Measurements from ENCODE around the gene PEX7.
"Not testable (repeated sequence)": the region's sequence is repeated elsewhere in the genome, so short reads cannot be mapped to it uniquely, and the experiment has no call there.

The PEX7 gene

GRCh38 chr6:136958168-136958567 is 135.8 kb downstream of the PEX7 start:
- H3K36me3 ChIP-seq (ENCODE audit: control insufficient read depth, low read length) = no peaks in the 10 kb centered on the region
- no peaks in the 10 kb centered on the region for H3F3A ChIP-seq (ENCODE audit: control insufficient read depth, insufficient read depth)
- H3K4me3 ChIP-seq (ENCODE audit: low read length) = no peak overlapping the region
- TF ChIP-seq EZH2phosphoT487 (IDR thresholded peaks at IDR 0.05; ENCODE audit: borderline replicate concordance, low read length) = no peak
- TF ChIP-seq, protein P1, sequence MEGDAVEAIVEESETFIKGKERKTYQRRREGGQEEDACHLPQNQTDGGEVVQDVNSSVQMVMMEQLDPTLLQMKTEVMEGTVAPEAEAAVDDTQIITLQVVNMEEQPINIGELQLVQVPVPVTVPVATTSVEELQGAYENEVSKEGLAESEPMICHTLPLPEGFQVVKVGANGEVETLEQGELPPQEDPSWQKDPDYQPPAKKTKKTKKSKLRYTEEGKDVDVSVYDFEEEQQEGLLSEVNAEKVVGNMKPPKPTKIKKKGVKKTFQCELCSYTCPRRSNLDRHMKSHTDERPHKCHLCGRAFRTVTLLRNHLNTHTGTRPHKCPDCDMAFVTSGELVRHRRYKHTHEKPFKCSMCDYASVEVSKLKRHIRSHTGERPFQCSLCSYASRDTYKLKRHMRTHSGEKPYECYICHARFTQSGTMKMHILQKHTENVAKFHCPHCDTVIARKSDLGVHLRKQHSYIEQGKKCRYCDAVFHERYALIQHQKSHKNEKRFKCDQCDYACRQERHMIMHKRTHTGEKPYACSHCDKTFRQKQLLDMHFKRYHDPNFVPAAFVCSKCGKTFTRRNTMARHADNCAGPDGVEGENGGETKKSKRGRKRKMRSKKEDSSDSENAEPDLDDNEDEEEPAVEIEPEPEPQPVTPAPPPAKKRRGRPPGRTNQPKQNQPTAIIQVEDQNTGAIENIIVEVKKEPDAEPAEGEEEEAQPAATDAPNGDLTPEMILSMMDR (IDR thresholded peaks at IDR 0.05; ENCODE audit: low read depth, low read length, poor library complexity, severe bottlenecking) = no peak
- H3K27ac ChIP-seq (ENCODE audit: low read depth, low read length) = no peak overlapping the region
- H4K20me1 ChIP-seq (ENCODE audit: control insufficient read depth, insufficient read depth, low read depth, low read length) = no peaks in the 10 kb centered on the region
- no peak overlapping the region for H3K4me2 ChIP-seq (ENCODE audit: low read length)
- H3K79me2 ChIP-seq (ENCODE audit: control insufficient read depth, low read length) = no peaks in the 10 kb centered on the region
- no peaks in the 10 kb centered on the region for H3K27me3 ChIP-seq (ENCODE audit: control insufficient read depth, low read length)
- H3K9me2 ChIP-seq (replicated peaks; ENCODE audit: control insufficient read depth, low read length) = no peaks in the 10 kb centered on the region
- H3K9me3 ChIP-seq (ENCODE audit: control insufficient read depth, insufficient read depth, low read length) = no peaks in the 10 kb centered on the region
- peaks cover 23% of the 10 kb centered on the region for H3K4me1 ChIP-seq (ENCODE audit: control insufficient read depth, low read length)

DNA sequence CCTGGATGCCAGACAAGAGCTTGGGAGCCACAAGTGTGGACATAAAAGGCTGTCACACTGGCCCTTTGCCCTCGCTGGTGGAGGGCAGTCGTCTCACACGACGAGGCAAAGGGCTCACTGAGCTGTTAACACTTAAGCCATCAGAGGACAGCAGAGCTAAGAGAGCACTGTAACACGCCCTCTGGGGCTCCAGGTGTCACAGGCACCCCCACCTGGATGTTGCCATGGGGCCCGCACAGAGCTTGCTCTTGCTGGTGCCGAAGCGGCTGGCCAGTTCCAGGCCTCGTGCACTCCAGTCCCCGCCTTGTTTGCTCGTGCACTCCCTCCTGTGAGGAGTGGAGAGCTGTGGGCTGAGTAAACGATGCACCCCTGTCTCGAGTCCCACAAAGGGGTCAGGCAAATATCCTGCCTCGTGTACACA is 137.1 kb downstream of the PEX7 start:
- Histone ChIP-seq H3K79me2 (ENCODE audit: control insufficient read depth, low read length) (no peaks in the 10 kb centered on the region), H3K27me3 (ENCODE audit: control insufficient read depth, low read length) (no peaks in the 10 kb centered on the region), H3K4me1 (ENCODE audit: control insufficient read depth, low read length) (peaks cover 23% of the 10 kb centered on the region), H3K4me2 (ENCODE audit: low read length) (no peak overlapping the region), H3K36me3 (ENCODE audit: control insufficient read depth, low read length) (no peaks in the 10 kb centered on the region), H3K4me3 (ENCODE audit: low read length) (no peak overlapping the region), H4K20me1 (ENCODE audit: control insufficient read depth, insufficient read depth, low read depth, low read length) (no peaks in the 10 kb centered on the region), H3K9me3 (ENCODE audit: control insufficient read depth, insufficient read depth, low read length) (no peaks in the 10 kb centered on the region), H3F3A (ENCODE audit: control insufficient read depth, insufficient read depth) (no peaks in the 10 kb centered on the region), H3K27ac (ENCODE audit: low read depth, low read length) (no peak overlapping the region), H3K9me2 (replicated peaks; ENCODE audit: control insufficient read depth, low read length) (no peaks in the 10 kb centered on the region)
- TF ChIP-seq EZH2phosphoT487 (IDR thresholded peaks at IDR 0.05; ENCODE audit: borderline replicate concordance, low read length) = no peak

DNA sequence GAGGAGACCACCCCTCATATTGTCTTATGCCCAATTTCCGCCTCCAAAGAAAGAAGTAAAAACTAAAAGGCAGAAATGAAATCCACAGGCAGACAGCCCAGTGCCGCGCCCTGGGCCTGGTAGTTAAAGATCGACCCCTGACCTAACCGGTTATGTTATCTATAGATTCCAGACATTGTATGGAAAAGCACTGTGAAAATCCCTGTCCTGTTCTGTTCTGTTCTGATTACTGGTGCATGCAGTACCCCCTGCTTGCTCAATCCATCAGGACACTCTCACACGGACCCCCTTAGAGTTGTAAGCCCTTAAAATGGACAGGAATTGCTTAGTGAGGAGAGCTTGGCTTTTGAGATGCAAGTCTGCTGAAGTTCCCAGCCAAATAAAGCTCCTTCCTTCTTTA is 137.5 kb downstream of the PEX7 start:
- not testable (repeated sequence) for H3K9me2 ChIP-seq (replicated peaks; ENCODE audit: control insufficient read depth, low read length); H3K79me2 ChIP-seq (ENCODE audit: control insufficient read depth, low read length); H3K4me3 ChIP-seq (ENCODE audit: low read length); H3K36me3 ChIP-seq (ENCODE audit: control insufficient read depth, low read length); H3K9me3 ChIP-seq (ENCODE audit: control insufficient read depth, insufficient read depth, low read length); H3F3A ChIP-seq (ENCODE audit: control insufficient read depth, insufficient read depth); H3K4me2 ChIP-seq (ENCODE audit: low read length); H4K20me1 ChIP-seq (ENCODE audit: control insufficient read depth, insufficient read depth, low read depth, low read length); H3K27me3 ChIP-seq (ENCODE audit: control insufficient read depth, low read length); H3K27ac ChIP-seq (ENCODE audit: low read depth, low read length)
- H3K4me1 ChIP-seq (ENCODE audit: control insufficient read depth, low read length) = peaks cover 23% of the 10 kb centered on the region

GRCh38 chr6:136960781-136961180 is 138.4 kb downstream of the PEX7 start:
- TF ChIP-seq, protein P1 (IDR thresholded peaks at IDR 0.05; ENCODE audit: low read depth, low read length, poor library complexity, severe bottlenecking) = no peak
- TF ChIP-seq EZH2phosphoT487 (IDR thresholded peaks at IDR 0.05; ENCODE audit: borderline replicate concordance, low read length) = no peak

More at GRCh38 chr6:136960781-136961180, 138.4 kb downstream of the PEX7 start:
- Histone ChIP-seq H4K20me1 (ENCODE audit: control insufficient read depth, insufficient read depth, low read depth, low read length) (no peaks in the 10 kb centered on the region), H3K4me2 (ENCODE audit: low read length) (no peak overlapping the region), H3K9me2 (replicated peaks; ENCODE audit: control insufficient read depth, low read length) (no peaks in the 10 kb centered on the region), H3K9me3 (ENCODE audit: control insufficient read depth, insufficient read depth, low read length) (no peaks in the 10 kb centered on the region), H3K27ac (ENCODE audit: low read depth, low read length) (no peak overlapping the region), H3K36me3 (ENCODE audit: control insufficient read depth, low read length) (no peaks in the 10 kb centered on the region), H3K79me2 (ENCODE audit: control insufficient read depth, low read length) (no peaks in the 10 kb centered on the region), H3K4me3 (ENCODE audit: low read length) (no peak overlapping the region), H3K27me3 (ENCODE audit: control insufficient read depth, low read length) (no peaks in the 10 kb centered on the region), H3F3A (ENCODE audit: control insufficient read depth, insufficient read depth) (no peaks in the 10 kb centered on the region), H3K4me1 (ENCODE audit: control insufficient read depth, low read length) (peaks cover 15% of the 10 kb centered on the region)
